IPS-NIHi11 (cell line): ENCODE data around the gene ZNRF3.
"Not testable (repeated sequence)": the region's sequence is repeated elsewhere in the genome, so short reads cannot be mapped to it uniquely, and the experiment has no call there.

ENCODE experiments used
- DNase-seq: peaks from one replicate; pipeline ENCODE4 v3.0.0; 2012; ENCODE audit warnings: mixed read lengths, low spot score

The ZNRF3 gene

DNA sequence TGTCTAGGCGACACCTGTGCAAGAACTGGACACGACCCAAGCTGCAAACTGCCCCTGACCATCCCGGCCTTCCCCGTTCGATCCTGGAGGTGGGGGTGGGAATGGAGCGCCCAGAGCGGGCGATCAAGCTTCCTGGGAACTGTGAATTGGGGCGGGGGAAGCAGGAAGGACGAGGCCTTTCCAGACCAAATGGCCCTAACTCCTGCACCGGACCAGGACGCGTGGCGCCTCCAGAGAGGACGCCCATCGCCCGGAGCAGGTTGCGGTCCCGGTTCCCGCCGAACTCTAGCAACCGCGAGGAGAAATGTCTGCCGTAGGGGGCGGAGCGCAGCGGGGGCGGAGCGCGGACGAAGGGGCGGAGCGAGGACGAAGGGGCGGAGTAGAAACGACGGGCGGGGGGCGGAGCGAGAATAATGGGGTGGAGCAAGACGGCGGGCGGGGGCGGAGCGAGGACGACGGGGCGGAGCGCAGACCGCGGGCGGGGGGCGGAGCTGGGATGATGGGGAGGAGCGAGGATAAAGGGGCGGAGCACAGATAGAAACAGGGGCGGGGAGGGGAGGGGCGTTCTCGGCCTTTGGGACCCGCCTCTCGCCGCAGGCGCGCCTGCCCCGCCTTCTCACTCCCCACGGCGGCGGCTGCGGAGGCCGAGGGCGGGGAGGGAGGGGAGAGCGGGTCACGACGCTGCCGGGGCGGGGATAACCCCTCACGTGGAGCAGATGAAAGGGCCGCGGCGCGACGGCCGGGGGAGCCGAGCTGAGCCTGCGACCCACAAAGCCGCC is at the start of gene ZNRF3:
TSS of gene ZNRF3 (plus strand) at position 695 of the 779 bp plus-strand sequence. CDS start 195 bp downstream, outside the sequence.
- peak; percentile 94 for DNase-seq

DNA sequence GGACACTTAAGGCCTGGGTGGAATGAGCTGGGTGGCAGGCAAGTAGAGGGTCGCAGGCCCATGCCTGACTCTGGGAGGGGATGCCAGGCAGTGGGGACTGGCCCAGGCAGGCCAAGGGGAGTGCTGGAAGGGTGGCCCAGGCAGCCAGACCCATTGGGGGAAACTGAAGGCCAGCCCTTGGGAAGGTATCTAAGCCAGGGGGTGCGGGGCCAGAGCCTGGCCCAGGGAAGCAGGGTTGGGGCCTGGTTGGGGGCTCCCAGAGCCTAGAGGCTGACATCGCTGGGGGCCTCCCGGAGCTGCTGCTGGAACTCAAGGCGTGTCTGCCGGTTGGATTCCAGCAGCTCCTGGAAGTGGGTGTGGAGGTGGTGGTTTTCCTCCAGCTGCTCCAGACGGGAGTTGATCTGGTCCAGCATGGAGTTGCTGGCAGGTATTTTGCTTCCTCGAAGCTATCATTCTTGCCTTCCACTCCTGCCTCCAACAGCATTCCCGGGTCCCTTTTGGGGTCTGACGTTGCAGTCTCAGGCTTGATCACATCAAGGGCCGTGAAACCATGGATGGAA is 47.7 kb upstream of the ZNRF3 start:
- no peak for DNase-seq

DNA sequence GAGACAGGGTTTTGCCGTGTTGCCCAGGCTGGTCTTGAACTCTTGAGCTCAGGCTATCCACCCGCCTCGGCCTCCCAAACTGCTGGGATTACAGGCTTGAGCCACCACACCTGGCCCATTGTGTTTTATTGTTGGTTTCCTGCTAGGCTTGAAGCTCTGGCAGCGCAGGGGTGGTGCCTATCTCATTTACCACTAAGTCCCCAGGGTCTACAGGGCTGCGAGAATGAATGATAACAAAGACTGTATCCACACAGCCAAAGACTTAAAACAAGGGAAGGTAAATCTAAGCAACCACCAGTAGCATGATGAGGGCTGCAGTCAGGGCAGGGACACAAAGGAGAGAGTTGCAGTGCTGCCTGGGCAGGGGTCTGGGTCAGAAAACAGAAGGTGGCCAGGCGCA is 45.7 kb upstream of the ZNRF3 start:
- DNase-seq, result no peak

DNA sequence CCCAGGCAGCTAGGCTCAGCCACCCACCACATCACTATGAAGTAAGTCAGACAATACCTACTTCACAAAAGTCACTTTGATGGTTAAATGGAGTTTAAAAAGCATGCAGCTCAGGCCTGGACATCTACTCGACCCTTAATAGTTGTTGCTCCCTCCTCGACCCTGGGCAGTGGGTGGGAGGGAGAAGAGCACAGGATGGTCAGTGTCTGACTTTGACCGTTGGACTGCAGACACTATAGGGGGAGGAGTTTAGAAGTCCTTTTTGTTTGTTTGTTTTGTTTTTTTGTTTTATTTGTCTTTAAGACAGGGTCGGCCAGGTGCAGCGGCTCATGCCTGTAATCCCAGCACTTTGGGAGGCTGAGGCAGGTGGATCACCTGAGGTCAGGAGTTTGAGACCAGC is 44.4 kb upstream of the ZNRF3 start:
- no peak for DNase-seq

DNA sequence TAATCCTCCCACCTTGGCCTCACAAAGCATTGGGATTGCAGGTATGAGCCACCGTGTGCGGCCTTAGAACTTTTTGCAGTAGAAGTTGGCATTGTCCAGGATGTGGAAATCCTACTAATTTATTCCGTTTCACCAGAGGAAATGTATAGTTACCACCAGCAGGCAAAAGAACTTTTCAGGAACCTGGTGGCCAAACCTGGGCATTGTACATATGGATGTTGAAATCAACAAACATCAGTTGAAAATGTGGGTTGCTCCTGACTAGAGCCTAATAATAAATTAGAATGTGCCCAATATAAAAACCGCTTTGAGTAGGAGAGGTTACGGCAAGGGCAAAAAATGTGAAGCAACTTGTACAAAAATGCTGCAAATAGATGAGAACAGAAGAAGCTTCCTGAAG is 42.3 kb upstream of the ZNRF3 start:
- no peak for DNase-seq

DNA sequence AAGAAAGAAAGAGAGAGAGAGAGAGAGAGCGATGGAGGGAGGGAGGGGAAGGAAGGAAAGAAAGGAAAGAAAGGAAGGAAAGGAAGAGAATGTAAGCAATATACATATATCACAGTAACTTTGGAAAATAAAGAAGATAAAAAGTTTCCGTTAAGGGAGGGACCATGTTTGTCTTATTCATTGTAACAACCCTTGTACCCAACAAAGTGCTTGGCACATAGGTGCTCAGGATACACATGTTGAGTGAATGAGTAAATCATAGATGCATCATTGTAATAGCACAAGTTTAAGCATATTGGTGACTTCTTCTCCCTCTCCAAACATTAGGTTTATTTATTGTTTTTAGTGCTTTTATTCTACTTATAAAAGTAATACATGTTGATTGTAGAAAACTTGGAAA is 39.7 kb upstream of the ZNRF3 start:
- no peak for DNase-seq

DNA sequence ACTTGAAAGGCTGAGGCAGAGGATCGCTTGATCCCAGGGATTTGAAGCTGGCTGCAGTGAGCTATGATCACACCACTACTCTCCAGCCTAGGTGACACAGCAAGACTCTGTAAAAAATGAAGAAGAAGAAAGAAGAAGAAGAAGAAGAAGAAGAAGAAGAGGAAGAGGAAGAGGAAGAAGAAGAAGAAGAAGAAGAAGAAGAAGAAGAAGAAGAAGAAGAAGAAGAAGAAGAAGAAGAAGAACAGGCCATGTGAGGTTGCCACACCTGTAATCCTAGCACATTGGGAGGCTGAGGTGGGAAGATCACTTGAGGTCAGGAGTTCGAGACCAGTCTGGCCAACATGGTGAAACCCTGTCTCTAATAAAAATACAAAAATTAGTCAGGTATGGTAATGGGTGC is 39.1 kb upstream of the ZNRF3 start:
- DNase-seq, result not testable (repeated sequence)

DNA sequence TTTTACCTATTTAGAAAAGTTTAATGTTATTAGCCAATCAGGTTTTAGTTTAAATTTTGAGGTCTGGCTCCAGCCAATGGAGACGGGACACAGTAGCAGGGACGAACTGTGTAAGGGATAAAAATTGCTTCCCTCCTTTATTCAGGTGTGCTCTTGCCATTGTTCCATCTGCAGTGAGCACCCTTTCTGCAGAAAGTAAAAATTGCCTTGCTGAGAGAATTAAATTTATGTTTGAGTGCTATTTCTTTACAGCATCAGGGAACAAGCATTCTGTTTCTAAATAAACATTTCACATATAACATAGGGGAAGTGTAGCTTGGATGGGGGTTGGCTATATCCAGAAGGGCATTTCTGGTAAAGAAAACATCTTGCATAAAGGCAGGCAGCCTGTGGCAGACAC is 36.4 kb upstream of the ZNRF3 start:
- no peak for DNase-seq

DNA sequence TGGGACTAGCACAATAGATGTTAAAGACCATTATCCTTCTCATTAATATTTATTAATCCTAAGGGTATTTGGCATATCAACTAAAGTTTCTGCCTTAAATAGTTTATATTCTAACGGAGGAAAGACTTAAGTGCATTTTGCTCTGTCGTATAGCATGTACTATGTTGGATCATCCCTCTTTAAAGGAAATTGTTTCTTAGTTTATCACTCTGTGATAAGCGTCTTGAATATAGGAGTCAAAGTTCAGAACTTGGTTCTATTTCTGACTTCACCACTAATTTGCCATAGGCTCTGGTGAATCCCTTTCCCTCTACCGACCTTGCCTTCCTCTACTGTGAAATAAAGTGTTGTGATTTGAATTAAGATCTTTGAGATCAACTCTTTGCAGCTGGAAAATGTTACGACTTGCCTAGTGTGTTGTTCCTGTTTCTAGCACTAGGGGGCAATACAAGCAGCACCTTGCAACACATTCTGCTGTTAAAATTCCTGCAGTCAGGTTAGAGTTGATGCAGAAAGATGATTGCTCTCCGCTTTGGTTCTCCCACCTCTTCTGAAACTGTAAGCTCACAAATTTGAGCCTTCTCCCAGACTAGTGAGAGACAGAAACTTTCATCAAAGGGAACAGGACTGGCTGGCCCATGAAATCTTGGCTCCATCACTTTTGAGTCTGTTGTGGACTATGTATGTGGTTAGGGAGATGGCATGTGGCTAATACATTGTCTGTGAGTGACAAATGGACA is 27.8 kb upstream of the ZNRF3 start:
- DNase-seq, result peak; percentile 87

DNA sequence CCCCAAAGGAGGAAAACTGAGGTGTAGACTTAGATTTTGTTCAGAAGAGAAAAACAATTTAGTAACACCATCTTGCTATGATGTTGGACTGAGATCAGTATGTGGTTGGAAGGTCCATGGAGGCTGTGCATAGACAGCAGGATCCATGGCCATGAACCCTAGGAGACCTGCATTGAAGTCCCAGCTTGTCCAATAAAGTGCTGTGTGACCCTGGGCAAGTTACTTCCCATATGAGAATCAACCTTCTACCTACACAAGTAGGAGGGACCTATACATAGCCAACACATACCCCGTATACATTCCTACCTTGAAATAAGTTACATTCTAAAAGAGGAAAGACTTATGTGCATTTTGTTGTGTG is 27.3 kb upstream of the ZNRF3 start:
- no peak for DNase-seq

DNA sequence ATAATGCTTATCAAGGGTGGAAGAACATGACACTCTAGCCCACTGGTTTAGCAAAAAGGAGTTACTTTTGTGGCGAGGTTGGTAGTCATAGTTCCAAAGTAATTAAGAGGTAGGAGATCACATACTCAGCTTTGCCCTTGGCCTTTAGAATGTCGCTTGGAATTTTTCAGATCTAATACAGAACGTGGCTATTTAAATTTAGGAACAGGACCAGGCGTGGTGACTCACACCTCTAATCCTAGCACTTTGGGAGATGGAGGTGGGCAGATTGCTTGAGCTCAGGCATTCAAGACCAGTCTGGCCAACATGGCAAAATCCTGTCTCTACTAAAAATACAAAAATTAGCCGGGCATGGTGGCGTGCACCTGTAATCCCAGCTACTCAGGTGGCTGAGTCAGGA is 26.1 kb upstream of the ZNRF3 start:
- DNase-seq, result no peak

DNA sequence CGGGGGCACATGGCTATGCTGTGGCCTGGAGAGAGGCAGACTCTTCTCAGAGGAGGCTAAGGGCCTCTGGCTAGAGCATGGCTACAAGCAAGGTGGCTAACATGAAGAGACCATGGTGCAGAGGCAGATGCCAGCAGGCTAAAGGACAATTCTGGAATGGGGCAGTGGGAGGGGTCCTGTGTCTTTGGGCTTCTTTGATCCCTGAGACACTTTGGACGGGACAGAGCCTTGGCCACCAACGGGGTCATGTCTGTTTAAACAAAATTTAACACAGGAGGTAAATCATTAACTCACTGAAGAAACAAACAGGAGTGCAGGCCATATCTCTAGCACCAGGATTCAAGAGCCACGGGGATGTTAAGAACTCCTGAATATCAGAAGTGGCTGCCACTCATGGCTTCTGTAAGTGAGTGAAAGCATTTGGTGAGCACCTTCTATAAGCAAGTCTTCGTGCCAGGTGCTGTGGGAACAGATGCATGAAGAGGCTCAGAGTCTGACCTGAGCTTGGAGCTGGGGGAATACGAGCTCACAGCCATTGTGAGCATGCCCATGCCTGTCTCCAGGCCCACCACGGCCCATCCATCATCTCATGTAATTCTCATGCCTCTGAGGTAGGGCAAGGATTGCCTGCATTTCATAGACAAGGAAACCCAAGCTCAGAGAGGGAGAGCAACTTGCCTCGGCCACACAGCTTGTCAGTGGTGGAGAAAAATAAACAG is 18.3 kb upstream of the ZNRF3 start:
- DNase-seq, result no peak

DNA sequence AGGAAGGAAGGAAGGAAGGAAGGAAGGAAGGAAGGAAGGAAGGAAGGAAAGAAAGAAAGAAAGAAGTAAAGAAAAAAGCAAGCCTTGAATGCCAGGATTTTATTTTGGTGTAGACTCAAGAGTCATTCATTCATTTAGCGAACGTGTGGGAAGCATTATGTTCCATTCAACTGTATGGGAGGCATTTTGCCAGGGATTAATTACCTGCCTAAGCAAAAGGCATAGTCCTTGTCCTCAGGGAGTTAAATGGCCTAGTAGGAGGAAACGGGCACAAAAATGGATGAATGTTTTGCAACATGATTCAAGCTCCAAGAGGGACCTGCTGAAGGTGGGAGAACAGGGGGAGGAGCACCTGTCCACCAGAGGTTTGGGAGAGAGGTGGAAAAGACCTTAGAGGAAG is 16.2 kb upstream of the ZNRF3 start:
- no peak for DNase-seq

DNA sequence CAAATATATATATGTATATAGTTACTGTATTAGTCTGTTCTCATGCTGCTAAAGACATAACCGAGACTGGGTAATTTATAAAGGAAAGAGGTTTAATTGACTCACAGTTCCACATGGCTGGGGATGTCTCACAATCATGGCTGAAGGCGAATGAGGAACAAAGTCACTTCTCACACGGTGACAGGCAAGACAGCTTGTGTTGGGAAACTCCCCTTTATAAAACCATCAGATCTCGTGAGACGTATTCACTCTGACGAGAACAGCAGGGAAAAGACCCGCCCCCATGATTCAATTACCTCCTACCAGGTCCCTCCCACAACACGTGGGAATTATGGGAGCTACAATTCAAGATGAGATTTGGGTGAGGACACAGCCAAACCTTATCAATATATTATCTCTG is 15.0 kb upstream of the ZNRF3 start:
- DNase-seq, result not testable (repeated sequence)

DNA sequence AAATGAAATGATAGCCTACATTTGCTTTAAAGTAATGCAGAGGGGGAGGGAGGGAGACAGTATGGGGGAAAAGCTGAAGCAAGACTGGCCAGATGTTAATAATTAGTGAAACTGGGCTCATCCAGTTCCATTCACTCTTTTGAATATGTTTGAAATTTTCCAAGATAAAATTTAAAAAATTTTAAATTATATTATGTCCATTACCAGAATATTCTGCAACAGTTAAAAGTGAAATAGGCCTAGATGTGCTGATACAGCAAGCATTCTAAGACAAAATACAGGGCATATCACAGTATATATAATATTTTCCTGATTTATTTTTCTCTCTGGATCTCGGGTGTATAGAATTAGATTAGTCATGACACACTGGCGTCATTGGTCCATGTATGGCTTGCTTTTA is 13.6 kb upstream of the ZNRF3 start:
- no peak for DNase-seq

DNA sequence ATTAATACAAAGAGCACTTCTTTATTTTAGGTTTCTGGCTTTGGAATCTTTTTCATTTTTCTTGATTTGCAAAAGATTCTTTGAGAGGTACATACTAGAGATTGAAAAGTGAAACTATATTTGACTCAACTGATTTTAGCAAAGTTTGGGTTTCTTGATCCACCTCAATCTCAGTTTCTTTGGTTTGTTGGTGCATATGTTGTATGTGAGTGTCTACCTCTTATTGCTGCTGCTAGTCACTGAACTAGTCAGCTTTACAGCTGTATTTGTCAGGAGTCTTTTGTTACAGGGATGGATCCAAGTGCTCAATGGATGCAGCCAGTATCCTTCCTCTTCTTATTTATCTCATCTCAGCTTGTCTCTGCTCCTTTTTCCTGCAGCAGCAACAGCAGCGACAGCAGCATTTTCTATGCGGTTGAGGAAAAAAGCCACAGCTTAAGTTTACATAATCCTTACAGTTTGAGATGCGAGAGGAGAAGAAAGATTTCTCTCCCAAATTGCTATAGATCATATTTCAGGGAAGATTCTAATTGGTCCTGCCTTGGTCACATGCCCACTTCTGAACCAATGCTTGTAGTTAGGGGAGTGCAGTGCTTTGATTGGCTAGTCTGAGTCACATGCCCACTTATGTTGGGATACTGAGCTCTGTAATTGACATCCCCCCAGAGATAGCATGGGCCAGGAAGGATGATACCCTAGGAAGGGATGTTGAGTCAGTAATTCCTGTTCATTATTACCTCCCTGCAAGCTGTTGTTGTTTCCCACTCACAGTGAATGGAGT is 10.0 kb upstream of the ZNRF3 start:
- no peak for DNase-seq

DNA sequence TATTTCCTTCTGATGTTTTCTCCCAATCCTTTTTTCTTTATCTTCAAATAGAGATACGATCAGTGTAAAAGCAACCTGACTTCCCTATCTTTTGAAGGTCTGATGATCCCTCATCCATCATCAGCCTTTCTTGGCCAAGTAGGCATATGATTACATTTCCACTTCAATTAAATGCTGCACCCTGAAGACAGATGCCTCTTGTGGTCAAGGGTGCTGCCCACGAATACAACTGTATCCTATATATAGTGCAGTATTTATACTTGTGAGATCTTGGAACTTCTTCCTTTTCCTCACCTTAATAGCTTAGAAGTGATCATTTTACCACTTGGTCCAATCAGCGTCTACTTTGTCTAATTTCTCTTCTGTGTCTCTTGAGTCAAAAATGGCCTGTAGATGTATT is 9.3 kb upstream of the ZNRF3 start:
- DNase-seq, result no peak

DNA sequence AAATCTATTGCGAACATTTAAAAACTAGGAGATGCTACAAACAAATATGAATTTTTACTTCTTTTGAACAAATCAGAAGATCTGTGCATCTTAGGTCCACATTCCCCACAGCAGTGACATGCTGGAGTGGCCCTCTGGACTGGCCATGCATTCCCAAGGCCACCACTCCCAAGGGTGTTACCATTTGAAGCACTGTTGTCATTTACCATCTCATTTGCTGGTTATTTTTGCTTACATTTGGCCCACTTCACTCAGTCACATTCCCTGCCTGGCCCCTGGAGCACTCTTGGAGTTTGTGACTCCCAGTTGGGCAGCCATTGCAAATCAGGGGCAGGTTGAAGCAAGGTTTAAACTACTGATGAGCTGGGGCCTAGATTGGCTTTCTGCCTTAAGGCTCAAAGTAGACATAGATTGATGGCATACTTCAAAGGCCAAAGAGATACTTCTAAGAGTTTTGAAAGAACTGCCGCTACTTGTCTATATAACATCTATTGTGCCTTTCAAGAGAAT is 8.5 kb upstream of the ZNRF3 start:
- no peak for DNase-seq

DNA sequence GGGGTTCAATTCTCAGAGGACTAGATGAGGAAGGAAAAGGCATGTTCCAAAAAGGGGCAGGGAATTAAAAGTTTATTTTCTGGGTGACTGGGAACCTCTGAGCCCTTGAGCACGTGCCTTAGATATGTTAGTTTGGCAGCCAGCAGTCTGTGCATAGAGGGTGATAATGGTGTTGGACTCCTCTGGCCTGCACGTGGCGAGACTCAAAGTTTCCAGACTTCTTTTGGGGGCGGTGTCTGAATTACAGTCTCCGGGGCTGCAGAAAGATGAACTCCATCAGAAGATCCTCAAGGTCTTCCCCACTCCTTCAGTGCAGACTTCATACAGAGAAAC is 861 bp upstream of the ZNRF3 start:
- no peak for DNase-seq

DNA sequence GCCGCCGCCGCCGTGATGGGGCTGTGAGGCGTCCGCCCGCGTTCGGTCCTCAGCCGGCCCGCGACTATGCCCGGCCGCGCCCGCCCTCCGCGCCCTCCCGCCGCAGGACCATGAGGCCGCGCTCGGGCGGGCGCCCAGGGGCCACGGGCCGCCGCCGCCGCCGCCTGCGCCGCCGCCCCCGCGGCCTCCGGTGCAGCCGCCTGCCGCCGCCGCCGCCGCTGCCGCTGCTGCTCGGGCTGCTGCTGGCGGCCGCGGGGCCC is 215 bp downstream of the ZNRF3 start:
- DNase-seq, result no peak

DNA sequence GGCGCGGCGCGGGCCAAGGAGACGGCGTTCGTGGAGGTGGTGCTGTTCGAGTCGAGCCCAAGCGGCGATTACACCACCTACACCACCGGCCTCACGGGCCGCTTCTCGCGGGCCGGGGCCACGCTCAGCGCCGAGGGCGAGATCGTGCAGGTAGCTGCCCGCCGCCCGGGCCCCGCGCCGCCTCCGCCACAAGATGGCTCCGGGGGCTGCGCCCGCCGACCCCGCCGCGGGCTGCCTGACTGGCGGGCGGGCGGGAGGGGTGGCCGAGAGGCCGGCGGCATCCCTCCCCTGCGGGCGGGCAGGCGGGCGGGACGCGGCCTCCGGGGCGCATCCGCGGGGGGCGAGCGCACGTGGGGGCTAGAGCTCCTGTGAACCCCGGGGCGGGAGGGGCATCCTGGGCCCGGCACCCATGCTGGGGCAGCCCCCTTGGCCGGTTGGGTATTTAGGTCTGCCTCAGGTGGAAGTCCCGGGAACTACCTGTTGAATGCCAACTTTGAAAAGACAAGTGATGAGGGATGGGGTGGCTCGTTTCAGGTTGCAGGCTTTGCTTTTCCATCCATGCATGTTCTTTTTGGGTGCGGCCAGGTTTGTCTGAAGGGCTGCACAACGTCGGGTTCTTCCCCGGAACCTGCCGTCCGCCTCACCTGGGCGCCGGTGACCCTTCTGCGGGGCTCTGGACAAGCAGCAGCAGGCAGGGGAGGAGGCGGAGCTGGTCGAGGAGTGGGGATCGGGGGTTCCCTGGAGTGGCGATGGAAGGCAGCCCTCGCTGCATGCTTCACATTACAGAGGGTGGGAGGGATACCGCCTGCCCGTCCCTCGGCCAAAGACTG is 760 bp downstream of the ZNRF3 start:
- DNase-seq, result peak; percentile 63
